H1 (cell line): ENCODE measurements around the gene MLPH. TPM values are rescaled to one million over a fixed set of nuclear protein-coding genes. Genes with fewer than 3 reads are reported as not detected.

Experiments
- CBX8 ChIP-seq: fragments of 300-800, 300-1000 bp; sonication (generic); IDR thresholded peaks from 2 replicates; pipeline ENCODE4 v1.7.1; 2016; ENCODE audit warnings: low read depth, low read length, borderline replicate concordance
- JUND ChIP-seq: IDR thresholded peaks from 2 replicates; pipeline ENCODE4 v1.6.1; 2011; ENCODE audit warnings: mild to moderate bottlenecking, improper control_type of control experiment, low read length
- RFX5 ChIP-seq: IDR thresholded peaks from 2 replicates; pipeline ENCODE4 v1.6.1; 2011; ENCODE audit warnings: low read depth, low read length, improper control_type of control experiment, borderline replicate concordance
- TAF1 ChIP-seq: IDR thresholded peaks from 2 replicates; pipeline ENCODE4 v1.6.1; 2011; ENCODE audit warnings: mild to moderate bottlenecking, low read depth, low read length
- TEAD4 ChIP-seq: IDR thresholded peaks from 2 replicates; pipeline ENCODE4 v1.6.1; 2012; ENCODE audit warnings: low read depth, low read length, inconsistent platforms, mixed read lengths
- polyA plus RNA-seq, 7 experiments: library from polyadenylated mRNA; depleted of rRNA in 3 of 7; stranded (reverse) in 5 of 7; unstranded in 2 of 7; fragments of >200 nt in 5 of 7; fragments of 200-250 nt in 2 of 7; gene quantifications; 1 replicate in 5 of 7; 2 replicates in 1 of 7; 4 replicates in 1 of 7; pipeline versions ENCODE4 v1.2.1 to v1.2.3, GENCODE V29; 2011 to 2013; ENCODE audit warnings: missing spikeins in 2 of 7, mixed read lengths in 2 of 7
- total RNA-seq: library from RNA; stranded (reverse); fragmentation: NEBNext Ultra II Directional; extraction: Animal tissue kit (Norgen Biotek cat#: 25700); gene quantifications from 2 replicates; pipeline ENCODE4 v1.2.1, GENCODE V29; 2021

Gene MLPH
- total and polyA plus RNA-seq, 2 of the 8 experiments (the other 6 are each of a cell fraction or from before 2014, with no cell fraction given), result 12.7 to 17.0 TPM

DNA sequence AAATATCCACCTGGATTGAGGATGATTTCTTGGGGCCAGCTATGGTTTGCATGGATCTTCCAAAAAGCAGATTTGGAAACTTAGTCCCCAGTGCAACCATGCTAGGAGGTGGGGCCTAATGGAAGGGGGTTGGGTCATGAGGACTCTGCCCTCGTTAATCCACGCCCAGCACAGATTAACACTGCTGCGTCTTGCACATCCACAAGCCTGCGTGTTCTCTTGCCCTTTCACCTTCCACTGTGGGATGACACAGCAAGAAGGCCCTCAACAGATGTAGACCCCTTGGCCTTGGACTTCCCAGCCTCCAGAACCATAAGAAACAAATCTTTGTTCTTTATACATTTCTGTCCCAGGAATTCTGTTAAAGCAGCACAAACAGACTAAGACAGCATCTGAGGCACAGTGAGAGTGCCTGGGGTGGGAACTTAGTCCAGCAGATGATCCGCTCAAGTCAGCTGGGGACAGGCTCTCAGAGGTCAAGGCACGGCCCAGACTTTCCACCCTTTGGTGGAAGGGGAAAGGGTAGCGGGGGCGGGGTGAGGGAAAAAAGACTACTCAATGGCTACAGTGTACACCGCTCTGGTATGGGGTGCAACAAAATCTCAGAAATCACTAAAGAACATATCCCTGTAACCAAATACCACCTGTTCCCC, 101.1 kb downstream of the MLPH start (continued):
- TF ChIP-seq JUND, result no peak
- no peak for TF ChIP-seq TEAD4
- no peak for TF ChIP-seq RFX5
- no peak for TF ChIP-seq CBX8
- no peak for TF ChIP-seq TAF1
